Endothelial cell (in vitro differentiated cells): ENCODE results near the gene CRYBG1. TPM values are rescaled to one million over a fixed set of nuclear protein-coding genes. Genes with fewer than 3 reads are reported as not detected.

Experiments used
- DNase-seq: peaks from one replicate; pipeline ENCODE4 v3.0.0; 2021; ENCODE audit warnings: low spot score
- H3K27ac Mint-ChIP-seq: one replicate; pipeline ENCODE4 v1.8.0; 2021; ENCODE audit warnings: mixed read lengths, inconsistent platforms; ENCODE audit not compliant: unreplicated experiment
- H3K27me3 Mint-ChIP-seq: one replicate; pipeline ENCODE4 v1.8.0; 2021; ENCODE audit warnings: mild to moderate bottlenecking, moderate library complexity, mixed read lengths, inconsistent platforms; ENCODE audit not compliant: unreplicated experiment
- H3K36me3 Mint-ChIP-seq: one replicate; pipeline ENCODE4 v1.8.0; 2021; ENCODE audit warnings: mild to moderate bottlenecking, low read depth, mixed read lengths, inconsistent platforms; ENCODE audit not compliant: unreplicated experiment
- H3K4me1 Mint-ChIP-seq: one replicate; pipeline ENCODE4 v1.8.0; 2021; ENCODE audit warnings: mild to moderate bottlenecking, mixed read lengths, inconsistent platforms; ENCODE audit not compliant: unreplicated experiment
- H3K4me3 Mint-ChIP-seq: one replicate; pipeline ENCODE4 v1.8.0; 2021; ENCODE audit warnings: mild to moderate bottlenecking, mixed read lengths, inconsistent platforms; ENCODE audit not compliant: unreplicated experiment
- H3K9me3 Mint-ChIP-seq: one replicate; pipeline ENCODE4 v1.8.0; 2021; ENCODE audit warnings: mixed read lengths, inconsistent platforms; ENCODE audit not compliant: unreplicated experiment
- CTCF ChIP-seq: fragments of 200-600 bp; sonication (generic); IDR thresholded peaks from one replicate; pipeline ENCODE4 v1.5.0; 2021; ENCODE audit warnings: antibody characterized with exemption; ENCODE audit not compliant: unreplicated experiment
- total RNA-seq: library from RNA; stranded (reverse); fragmentation: NEBNext Ultra II Directional; extraction: Animal tissue kit (Norgen Biotek cat#: 25700); gene quantifications from one replicate; pipeline ENCODE4 v1.2.1, GENCODE V29; 2021; ENCODE audit not compliant: unreplicated experiment

CRYBG1 gene
- total RNA-seq, 1 donor from 2014 or later = 0.08 TPM

- Mint-ChIP-seq H3K36me3 (no peaks in the 10 kb centered on the region), H3K4me3 (no peak overlapping the region), H3K9me3 (no peaks in the 10 kb centered on the region), H3K27me3 (peaks cover 2% of the 10 kb centered on the region), H3K4me1 (peaks cover 2% of the 10 kb centered on the region), H3K27ac (no peak overlapping the region)
- no peak for DNase-seq
- no peak for TF ChIP-seq CTCF
Observed at GRCh38 chr6:106453756-106454367, 93.3 kb downstream of the CRYBG1 start.

GRCh38 chr6:106456756-106457155 is 96.2 kb downstream of the CRYBG1 start:
- Mint-ChIP-seq H3K4me1 (peaks cover 2% of the 10 kb centered on the region), H3K27ac (no peak overlapping the region), H3K4me3 (no peak overlapping the region), H3K9me3 (no peaks in the 10 kb centered on the region), H3K27me3 (peaks cover 6% of the 10 kb centered on the region), H3K36me3 (no peaks in the 10 kb centered on the region)
- DNase-seq = no peak
- no peak for TF ChIP-seq CTCF

GRCh38 chr6:106458021-106458986 is 97.8 kb downstream of the CRYBG1 start:
- no peak for DNase-seq
- H3K36me3 Mint-ChIP-seq = no peaks in the 10 kb centered on the region
- H3K4me1 Mint-ChIP-seq = peaks cover 2% of the 10 kb centered on the region
- no peak for TF ChIP-seq CTCF
- no peak overlapping the region for H3K4me3 Mint-ChIP-seq
- peaks cover 6% of the 10 kb centered on the region for H3K27me3 Mint-ChIP-seq
- H3K9me3 Mint-ChIP-seq = no peaks in the 10 kb centered on the region
- no peak overlapping the region for H3K27ac Mint-ChIP-seq

GRCh38 chr6:106460481-106460880 is 100.0 kb downstream of the CRYBG1 start:
- H3K27ac Mint-ChIP-seq = no peak overlapping the region
- no peaks in the 10 kb centered on the region for H3K36me3 Mint-ChIP-seq
- DNase-seq = no peak
- H3K4me1 Mint-ChIP-seq = no peaks in the 10 kb centered on the region
- peaks cover 4% of the 10 kb centered on the region for H3K27me3 Mint-ChIP-seq
- no peak for TF ChIP-seq CTCF
- no peak overlapping the region for H3K4me3 Mint-ChIP-seq
- H3K9me3 Mint-ChIP-seq = no peaks in the 10 kb centered on the region

- H3K36me3 Mint-ChIP-seq = no peaks in the 10 kb centered on the region
- H3K27me3 Mint-ChIP-seq = peaks cover 4% of the 10 kb centered on the region
- no peaks in the 10 kb centered on the region for H3K4me1 Mint-ChIP-seq
- H3K9me3 Mint-ChIP-seq = no peaks in the 10 kb centered on the region
- no peak overlapping the region for H3K27ac Mint-ChIP-seq
- no peak for TF ChIP-seq CTCF
- no peak overlapping the region for H3K4me3 Mint-ChIP-seq
- no peak for DNase-seq
Observed at GRCh38 chr6:106461084-106461483, 100.6 kb downstream of the CRYBG1 start.
